DMS153 (cell line): ENCODE measurements around the gene CTIF.

Experiments used
- DNase-seq: peaks from one replicate; lab custom pipeline; 2025; lab: John Stamatoyannopoulos, UW

CTIF gene

DNA sequence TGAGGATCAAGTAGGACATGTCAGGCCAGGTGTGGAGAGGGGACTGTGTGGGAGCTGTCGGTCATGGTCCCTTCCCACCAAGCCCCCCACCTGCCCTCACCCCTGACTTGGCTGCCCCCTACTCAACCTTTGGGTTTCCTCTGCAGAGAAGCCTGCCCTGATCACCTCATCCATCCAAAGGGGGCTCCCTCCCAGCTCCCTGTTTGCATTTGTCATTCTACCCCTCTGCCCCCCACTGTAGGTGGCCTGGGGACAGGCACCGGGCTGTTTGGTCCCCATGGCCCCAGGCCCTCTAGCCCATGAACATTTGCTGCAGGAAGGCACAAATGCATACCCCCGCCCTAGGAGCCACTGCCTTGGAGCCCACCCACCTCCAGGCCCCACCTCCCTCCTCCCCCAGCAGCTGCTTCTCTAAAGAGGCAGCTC lies 296.9 kb downstream of the CTIF start:
- no peak for DNase-seq

DNA sequence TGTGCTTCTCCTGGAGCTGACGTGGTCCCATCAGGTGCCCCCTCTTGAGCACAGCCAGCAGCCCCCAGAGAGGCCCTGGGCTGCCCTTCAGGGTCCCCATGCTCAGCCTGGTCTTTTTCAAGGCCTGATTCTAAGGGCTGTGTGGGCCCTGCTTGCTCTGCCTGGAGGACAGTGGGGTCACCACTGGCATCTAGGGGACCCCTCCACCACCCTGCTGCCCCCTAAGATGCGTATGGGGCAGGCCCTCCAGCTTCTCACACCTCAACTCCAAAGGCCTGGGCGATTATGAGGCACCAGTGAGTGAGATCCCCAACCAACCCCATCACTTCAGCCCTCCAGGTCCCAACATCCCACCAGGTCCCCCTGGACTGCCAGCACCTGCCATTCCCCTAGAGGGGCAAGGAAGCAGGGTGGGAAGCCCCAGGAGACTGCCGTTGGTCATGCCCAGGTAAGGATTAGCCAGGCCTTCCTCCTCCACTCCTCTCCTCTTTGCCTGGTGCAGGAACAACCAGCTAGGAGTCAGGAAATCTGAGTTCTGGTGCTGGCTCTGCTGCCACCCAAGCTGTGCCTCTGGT lies 297.5 kb downstream of the CTIF start:
- DNase-seq, result no peak

DNA sequence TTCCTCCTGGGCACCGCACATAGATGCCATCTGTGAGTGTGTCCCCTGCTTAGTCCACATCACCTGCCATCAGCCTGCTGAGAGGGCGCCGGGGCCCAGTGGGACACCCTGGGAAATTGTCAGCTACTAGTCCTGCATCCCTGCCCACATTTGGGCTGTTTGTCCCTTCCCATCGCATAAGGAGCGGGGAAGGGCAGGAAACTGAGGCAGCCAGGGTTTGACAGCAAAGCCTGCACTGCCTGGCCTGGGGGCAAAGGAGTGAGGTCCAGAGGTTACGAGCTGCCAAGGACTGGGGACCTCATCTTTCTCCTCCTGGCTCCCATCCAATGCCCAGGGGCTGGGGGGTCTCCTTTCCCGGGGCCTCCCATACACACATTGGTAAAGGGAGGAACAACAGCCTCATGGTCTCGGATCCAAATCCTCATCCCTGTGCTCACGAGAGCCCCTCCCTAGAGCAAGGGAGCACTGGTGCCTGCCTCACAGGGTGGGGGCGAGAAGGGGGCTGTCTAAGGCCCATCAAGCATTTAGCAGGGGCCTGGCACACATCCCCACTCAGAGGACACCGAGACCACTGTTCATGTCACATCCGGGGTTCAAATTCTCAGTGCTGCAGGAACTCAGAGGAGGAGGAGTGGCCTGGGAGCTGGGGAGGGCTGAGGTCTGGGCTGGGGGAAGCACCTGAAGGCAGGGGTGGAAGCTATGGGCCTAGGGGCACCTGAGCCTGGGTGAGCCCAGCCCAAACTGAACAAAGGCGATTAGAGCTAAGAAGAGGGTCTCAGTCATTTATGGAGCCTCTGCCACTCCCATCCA lies 298.2 kb downstream of the CTIF start:
- DNase-seq, result no peak

DNA sequence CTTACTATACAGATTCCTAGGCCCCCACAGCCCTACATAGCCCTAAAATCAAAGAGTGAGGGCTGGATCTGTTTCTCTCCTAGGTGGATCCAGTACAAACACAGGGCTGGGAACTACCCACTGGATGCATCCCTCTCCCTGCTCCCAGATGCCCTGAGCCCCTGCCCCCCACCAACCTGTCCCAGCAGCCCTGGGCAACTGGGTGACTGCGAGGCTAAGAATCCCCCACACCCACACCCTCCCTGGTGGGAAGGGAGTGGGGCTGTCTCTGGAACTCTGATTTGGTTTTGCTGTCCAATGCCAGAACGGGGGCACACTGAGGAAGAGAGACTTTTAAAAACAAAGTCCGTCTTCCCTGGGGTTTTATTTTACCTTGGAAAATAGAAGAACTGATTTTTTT lies 298.8 kb downstream of the CTIF start:
- DNase-seq, result no peak

DNA sequence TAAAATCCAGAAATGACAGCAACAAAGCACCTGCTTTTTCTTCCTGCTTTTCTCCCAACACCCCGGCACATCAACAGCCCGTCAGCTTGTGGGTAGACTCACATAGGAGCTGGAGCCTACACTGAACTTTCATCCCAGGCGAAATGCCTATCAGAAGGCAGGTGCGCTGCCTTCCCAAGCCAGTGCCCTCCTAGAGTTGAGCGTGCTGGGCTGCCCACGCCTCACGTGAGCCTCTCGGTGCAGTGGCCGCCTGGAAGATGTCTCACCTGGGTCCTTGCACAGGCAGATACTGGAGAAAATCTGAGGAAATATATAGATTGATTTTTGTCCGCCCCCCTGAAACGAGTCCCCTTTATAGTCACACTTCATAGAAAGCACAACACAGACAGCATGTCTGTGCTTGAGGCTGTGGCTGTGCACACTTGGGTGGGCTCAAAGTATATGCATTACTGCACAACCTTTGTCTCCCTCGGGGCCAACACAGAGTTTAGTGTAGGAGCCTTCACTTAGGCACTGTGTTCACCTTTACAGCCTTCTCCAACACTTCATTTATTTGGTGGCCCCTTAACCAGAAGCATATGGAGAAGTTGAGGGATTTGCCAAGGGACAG lies 299.4 kb downstream of the CTIF start:
- no peak for DNase-seq

DNA sequence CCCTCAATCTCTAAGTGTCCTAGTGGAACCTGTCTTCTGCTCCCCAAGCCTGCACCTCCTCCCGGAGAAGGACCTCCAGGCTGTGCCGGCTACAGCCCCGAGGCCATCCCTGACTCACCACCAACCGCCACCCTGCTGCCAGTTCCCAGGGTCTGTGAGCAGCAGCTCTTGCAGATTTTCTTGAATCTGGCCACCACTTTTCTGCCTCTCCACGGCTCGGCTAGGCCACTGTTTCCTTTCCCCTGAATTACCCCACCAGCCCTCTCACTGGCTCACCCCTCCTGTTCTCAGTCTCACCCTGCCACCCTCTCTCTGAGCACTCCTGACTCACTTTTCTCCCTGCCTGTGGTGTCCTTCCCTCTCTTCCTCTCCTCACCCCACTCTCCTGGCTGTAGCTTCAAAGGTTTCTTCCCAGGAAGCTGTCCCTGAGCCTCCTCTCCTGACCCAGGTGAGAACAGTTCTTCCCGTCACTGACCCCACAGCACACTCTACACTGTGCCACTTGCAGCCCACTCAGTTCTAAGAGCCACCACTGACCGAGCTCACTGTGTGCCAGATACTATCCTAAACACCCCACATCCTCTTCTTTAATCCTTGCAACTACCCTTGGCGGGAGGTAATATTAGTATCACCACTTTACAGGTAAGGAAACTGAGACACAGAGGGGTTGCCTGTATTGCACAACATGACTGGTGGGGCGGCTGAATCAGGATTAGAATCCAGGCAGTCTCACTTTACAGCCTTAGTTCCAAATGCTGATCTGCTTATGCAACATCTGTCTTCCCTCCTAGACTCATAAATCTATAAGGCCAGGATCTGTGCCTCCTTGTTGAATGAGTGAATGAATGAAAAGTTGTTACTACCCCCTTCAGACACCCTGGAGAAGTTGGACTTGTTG lies 300.3 kb downstream of the CTIF start:
- DNase-seq, result no peak

DNA sequence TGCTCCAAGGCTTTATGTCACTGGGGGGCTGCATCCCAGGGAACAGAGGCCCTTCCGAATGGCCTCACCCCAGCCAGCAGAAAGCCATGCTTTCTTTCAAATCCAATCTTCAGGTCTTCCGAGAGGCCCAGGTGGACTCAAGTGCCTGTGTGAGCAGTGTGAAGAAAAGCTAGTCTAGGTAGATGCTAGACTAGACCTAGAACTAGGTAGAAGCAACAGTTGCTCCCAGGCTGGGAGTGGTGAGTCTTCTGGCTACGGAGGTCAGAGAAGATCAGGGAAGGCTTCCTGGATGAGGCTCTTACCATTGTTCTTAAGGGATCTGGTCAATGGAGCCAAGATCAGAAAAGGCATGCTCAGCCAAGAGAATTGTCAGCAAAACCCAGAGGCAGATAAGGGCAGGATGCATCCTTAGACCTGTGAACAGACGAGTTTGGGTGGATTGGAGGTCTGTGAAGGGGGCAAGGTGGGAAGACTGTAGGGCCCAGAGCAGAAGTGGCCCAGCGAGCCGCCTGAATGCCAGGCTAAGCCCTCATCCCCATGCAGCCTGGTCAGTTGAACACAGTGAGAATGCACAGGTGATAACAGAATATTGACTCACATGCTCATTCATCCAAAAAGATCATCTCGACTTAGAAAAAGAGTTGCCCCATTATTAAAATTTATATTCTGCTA lies 301.1 kb downstream of the CTIF start:
- no peak for DNase-seq

DNA sequence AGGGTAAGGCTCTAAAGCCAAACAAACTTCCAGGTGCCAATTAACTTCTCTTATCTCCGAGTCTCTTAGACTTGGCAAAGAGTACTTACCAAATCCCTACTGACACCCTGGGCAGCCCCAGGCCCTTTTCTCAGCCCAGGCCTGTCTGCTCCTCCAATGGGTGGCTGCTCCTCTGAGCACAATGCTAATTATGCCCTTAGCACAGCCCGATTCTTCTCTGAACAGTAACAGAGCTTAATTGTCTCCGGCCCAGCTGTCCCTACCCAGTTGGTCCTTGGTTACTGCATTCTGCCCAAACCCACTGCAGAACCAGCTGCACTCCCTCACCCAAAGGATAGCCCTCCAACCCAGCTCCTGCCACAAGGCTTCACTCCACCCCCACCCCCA lies 301.7 kb downstream of the CTIF start:
- DNase-seq, result no peak

DNA sequence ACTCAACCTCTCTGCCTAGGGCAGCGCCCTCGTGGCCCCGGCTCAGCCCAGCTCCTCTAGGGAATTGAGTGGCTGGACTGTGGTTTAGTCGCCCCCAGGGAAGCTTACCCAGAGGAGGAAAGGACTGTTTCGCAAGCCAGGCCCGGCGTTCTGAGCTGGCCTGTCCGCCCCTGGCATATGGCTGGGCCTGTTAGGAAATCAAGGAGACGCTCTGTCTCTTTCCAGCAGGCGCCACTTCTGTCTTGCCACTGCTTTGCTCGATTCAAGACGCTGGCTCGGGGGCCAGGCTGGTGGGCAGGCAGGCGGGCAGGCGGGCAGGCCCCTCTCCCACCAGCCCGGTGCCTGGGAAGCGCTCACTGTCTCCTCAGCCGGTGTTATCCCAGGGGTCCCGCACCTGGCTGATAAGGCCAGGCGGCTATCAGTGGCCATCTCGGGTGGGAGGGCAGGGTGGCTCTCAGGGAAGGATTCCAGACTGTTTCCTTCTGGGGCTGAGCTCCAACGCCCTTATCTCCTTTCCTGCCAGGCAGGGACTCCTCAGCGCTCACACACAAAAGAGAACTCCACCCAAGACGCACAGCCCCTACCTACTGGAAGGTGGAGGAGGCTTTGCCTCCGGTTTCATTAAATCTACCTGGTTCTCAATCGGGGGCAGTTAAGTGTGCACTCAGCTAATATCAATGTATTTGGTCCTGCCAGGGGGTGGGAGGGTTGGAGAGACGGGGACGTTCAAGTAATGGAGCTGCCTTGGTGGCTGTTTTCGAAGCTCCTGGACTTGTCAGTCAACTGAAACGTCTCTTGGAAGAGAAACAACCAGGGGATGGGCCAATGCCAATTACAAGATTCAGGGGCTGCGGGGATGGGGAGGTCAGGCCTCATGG lies 302.8 kb downstream of the CTIF start:
- no peak for DNase-seq

DNA sequence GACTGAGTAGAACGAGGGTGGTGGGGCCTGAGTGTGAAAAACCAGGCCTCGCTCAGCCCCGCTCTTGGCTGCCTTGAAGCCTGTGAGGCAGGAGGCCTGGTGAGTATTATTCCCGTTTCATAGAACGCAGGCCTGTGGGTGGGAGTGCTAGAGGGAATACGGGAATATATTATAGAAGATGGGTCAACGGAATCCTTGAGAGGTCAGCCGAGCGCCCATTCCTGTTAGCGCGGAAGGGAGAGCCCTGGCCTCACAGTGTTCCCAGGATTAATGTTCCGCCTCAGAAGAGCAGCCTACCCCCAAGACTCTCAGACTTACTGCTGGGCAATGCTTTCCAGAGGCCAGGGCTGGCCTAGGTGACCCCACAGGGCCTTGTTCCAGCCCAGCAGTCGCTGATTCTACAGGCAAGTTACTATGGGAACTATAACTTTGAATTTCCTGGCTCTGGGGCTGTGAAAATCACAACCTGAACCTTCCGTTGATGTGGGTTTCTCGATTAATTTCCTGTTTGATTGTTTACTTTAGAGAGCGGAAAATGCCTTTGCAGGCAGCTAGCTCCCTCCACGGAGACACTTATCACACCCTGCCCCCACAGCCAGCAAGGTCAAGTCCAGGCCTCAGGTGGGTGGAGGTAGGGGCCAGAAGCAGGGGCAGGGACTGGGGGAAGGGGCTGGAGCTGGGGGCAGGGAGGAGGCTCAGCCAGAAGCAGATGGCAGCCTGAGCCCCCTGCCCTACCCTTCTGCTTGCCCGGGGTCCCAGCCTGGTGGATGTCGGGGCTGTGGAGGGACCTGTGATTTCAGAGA lies 303.6 kb downstream of the CTIF start:
- no peak for DNase-seq

DNA sequence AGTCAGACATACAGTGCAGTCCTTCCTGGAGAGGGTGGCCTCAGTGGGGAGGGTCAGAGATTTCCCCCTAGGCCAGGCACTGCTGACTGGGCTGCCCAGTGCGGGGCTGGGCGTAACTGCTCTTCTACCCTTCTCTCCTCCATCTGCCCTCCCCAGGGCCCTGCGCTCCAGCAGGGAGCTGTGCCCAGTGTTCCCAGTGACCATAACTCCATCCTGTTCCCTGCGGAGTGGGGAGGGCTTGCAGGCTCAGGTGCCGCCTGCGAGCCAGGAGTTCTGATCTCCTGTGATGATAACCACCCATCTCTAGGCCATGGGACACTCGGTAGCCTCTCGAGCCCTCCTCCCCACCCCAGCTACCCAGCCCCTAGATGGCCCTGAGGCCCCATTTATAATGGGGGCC lies 304.3 kb downstream of the CTIF start:
- DNase-seq, result no peak

DNA sequence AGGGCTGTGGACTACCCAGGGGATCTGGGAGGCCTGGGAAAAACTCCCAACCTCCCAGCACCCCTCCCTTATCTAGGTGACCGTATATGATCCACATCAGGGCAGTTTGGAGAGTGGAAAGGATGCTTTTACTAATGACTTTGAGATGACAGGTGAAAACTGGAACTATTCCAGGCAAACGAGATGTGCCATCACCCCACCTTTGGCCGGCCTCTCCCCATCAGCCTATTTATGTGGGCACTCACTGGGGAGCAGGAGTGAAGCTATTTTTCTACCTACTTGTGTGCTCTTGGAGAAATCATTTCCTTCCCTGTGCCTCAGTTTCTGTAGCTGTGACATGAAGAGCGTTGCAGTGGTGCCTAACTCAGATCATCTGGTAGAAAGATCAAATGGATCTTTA lies 304.8 kb downstream of the CTIF start:
- DNase-seq, result no peak

DNA sequence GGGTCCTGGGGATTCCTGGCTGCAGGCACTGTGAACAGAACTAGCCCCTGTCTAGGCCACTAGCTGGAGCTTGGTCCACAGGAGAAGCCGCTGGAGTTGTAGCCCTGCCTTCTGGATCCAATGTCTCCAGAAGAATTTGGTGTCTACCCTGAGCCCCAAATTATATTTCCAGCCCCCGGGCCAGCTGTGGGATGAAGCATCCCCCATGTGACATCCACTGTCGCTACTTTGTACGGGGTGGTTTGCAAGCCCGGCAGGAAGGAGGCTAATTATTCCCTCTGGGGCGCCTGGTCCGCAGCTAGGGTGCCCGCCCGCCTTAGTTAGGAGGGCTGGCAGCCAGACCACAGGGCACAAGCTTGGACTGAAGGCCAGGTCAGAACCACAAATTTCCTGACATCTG lies 305.4 kb downstream of the CTIF start:
- no peak for DNase-seq

DNA sequence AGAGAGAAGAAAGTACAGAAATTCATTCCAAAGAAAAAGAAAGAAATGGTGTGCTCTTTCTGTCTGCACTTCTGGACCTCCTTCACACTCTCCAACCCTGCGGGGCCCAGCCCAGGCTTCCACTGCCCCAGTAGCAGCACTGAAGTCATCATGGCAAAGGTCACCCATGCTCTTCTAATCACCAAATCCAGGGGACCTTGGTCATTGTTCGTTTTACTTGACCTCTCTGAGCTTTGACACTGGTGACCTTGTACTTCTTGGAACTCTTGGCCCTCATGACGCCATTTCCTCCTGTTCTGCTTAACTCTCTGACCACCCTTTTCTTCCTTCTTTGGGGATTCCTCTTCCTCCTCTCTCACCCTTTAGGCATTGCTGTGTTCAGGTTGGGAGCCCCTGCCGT lies 306.3 kb downstream of the CTIF start:
- DNase-seq, result no peak

DNA sequence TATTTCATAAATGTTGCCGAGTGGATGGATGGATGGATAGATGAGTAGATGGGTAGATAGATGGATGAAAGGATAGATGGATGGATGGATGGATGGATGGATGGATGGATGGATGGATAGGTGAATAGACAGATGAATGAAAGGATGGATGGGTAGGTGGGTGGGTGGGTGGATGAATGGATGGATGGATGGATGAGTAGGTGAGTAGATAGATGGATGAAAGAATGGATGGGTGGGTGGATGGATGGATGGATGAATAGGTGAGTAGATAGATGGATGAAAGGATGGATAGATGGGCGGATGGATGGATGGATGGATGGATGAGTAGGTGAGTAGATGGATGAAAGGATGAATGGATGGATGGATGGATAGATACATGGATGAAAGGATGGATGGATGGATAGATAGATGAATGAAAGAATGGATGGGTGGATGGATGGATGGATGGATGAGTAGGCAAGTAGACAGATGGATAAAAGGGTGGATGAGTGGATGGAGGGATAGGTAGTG lies 307.6 kb downstream of the CTIF start:
- no peak for DNase-seq

DNA sequence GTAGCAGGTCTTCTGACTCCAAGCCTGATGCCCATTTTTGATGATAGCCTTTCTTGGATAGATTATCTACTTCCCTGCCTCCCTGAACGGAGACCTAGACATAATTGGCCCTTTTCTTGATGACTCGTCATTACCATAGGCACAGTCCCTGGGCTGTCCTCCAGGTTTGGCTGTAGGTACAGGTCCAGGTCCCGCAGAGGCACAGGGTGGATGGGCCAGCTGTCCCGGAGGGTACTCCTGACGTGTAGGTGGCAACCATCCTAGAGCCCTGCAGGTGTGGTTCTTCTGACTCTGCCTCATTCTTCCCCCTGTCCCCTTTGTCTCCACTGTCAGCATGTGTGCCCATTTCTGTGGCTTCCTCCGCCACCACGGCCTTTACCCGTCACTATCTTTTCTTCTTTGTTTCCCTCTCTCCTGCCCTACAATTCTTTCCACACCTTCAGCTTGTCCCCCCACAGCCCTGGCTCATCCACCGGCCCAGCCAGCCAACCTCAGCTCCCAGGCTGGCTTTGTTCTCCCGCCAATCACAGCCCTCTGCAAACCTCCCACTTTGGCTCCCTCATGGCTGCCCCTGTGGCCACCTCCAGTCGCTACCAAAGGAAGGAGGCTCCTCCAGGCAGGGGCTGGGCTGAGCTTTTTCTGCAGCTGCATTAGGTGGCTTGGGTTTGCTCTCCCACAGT lies 309.1 kb downstream of the CTIF start:
- DNase-seq, result no peak

DNA sequence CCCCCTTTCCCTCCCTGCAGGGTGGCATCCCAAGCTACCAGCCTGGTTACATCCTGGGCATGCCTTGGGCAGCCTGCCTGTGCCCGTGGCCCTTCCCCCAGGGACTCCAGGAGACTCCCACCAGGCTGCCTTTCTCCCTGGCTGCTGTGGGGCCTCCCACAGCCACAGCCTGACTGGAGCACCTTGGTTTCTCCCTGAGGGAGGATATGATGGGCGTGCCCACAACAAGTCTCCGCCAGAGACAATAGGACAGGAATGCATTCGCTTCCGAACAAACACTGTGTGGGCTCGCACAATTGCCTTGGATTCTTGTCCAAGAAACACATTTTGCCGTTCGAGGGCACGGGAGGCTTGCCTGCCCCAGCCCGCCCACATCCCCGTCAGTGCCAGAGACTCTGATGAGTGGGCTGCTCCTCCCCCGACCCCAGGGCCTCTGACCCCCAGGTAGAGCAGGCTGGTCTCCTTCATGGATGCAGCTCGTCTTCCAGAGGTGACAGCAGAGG lies 309.9 kb downstream of the CTIF start:
- no peak for DNase-seq

DNA sequence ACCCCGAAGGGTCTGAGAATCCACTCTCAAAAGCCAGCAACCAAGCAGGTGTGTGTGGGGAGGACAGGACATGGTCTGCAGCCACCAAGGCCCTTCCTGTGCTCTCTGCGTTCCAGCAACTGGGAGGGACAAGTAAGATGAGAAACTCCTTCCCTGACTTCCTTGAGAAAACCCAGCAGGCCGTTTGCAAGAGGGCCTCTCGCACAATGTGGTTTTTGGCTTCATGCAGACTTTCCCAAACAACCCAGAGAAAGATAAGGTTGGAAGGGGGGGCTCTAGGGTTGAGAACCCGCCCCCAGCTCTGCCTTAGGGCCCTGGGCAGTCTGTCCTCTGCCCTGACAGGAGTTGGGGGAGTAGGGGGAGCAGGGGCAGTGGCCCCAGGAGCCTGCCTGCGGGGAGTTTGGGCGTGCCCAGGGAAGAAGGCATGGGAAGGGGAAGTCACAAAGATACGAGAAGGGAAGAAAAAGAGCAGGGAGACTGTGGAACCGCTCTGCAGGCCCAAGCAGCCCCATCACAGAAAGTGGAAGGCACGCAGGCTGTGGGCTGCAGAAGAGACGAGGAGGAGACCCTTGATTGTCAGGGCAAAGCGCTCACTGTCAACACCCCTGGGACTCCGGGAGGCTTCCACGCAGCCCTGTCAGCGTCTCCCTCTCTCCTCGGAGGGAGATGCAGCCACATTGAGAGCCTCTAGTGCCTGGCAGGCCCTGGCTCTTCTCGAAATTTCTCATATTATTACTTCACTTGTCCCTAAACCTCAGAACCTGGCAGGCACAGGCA lies 312.2 kb downstream of the CTIF start:
- no peak for DNase-seq
